Stimulated activated naive CD4-positive, alpha-beta T cell treated with Interleukin-2 at 50 U/mL for 16 hours (primary cell): ENCODE data around the gene SETD1A.
"Not testable (repeated sequence)": the region's sequence is repeated elsewhere in the genome, so short reads cannot be mapped to it uniquely, and the experiment has no call there.

Experiments
- DNase-seq: peaks from one replicate; lab custom pipeline; 2025; lab: John Stamatoyannopoulos, UW

SETD1A gene

GRCh38 chr16:30998852-30999761 is 41.6 kb downstream of the SETD1A start:
- DNase-seq: no peak

GRCh38 chr16:31000671-31001382 is 43.3 kb downstream of the SETD1A start:
- no peak for DNase-seq

- no peak for DNase-seq
These were observed 44.1 kb downstream of the SETD1A start for GRCh38 chr16:31001507-31002249.

- no peak for DNase-seq
These were observed 44.7 kb downstream of the SETD1A start for GRCh38 chr16:31002250-31002700.

GRCh38 chr16:31002862-31003341 is 45.3 kb downstream of the SETD1A start:
- DNase-seq: no peak

GRCh38 chr16:31003744-31004143 is 46.2 kb downstream of the SETD1A start:
- DNase-seq: no peak

GRCh38 chr16:31004658-31005057 is 47.1 kb downstream of the SETD1A start:
- DNase-seq: no peak

- no peak for DNase-seq
These were observed 48.0 kb downstream of the SETD1A start for GRCh38 chr16:31005350-31006085.

- DNase-seq: no peak
These were observed 48.5 kb downstream of the SETD1A start for GRCh38 chr16:31006086-31006385.

GRCh38 chr16:31006589-31006988 is 49.0 kb downstream of the SETD1A start:
- no peak for DNase-seq

GRCh38 chr16:31007684-31008083 is 50.1 kb downstream of the SETD1A start:
- DNase-seq: no peak

- no peak for DNase-seq
These were observed 50.6 kb downstream of the SETD1A start for GRCh38 chr16:31008149-31008548.

GRCh38 chr16:31008551-31008950 is 51.0 kb downstream of the SETD1A start:
- no peak for DNase-seq

- no peak for DNase-seq
These were observed 51.6 kb downstream of the SETD1A start for GRCh38 chr16:31009120-31009519.

- DNase-seq: no peak
These were observed 52.5 kb downstream of the SETD1A start for GRCh38 chr16:31009894-31010584.

GRCh38 chr16:31010585-31011325 is 53.2 kb downstream of the SETD1A start, which contains the start of gene STX1B:
Gene STX1B, minus strand, starts transcription at chr16:31010638. Its CDS starts 242 bp downstream, at chr16:31010396.
- peak; percentile 8 for DNase-seq

GRCh38 chr16:31011815-31012214 is 54.3 kb downstream of the SETD1A start:
- DNase-seq: not testable (repeated sequence)

GRCh38 chr16:31013292-31013691 is 55.7 kb downstream of the SETD1A start:
- DNase-seq: not testable (repeated sequence)

GRCh38 chr16:31016018-31016417 is 58.5 kb downstream of the SETD1A start:
- DNase-seq: no peak

GRCh38 chr16:31017756-31018155 is 60.2 kb downstream of the SETD1A start:
- not testable (repeated sequence) for DNase-seq
